WI38 (cell line): Measurements from ENCODE around the gene GVQW3.

Experiments
- H3K4me3 ChIP-seq: 2 replicates; pipeline ENCODE4 v1.5.1; 2011; ENCODE audit warnings: low read depth, mild to moderate bottlenecking, control low read depth, low read length
- TF ChIP-seq, protein P1 (sequence below): IDR thresholded peaks from 2 replicates; pipeline ENCODE4 v1.5.1; 2012; ENCODE audit warnings: low read depth, mild to moderate bottlenecking, control low read depth, low read length

Gene GVQW3

DNA sequence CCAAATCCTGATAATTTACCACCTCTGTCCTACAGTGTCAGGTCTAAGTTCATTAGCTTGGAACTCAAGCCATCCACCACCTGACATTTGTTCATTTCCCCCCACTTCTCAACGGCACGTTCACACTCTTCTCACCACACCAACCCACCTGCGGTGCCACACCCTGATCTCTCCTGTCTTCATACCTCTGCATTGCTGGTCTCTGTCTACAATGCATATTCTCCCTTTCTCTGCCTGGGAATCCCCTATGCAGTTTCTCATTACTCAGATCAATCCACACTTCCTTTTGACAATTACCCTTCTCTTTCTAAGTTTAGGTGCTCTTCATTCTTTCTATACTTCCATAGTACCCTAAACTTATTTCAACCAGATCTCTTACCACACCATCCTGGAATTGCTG, 43.3 kb downstream of the GVQW3 start:
- H3K4me3 ChIP-seq = no peak overlapping the region
- TF ChIP-seq, protein P1, sequence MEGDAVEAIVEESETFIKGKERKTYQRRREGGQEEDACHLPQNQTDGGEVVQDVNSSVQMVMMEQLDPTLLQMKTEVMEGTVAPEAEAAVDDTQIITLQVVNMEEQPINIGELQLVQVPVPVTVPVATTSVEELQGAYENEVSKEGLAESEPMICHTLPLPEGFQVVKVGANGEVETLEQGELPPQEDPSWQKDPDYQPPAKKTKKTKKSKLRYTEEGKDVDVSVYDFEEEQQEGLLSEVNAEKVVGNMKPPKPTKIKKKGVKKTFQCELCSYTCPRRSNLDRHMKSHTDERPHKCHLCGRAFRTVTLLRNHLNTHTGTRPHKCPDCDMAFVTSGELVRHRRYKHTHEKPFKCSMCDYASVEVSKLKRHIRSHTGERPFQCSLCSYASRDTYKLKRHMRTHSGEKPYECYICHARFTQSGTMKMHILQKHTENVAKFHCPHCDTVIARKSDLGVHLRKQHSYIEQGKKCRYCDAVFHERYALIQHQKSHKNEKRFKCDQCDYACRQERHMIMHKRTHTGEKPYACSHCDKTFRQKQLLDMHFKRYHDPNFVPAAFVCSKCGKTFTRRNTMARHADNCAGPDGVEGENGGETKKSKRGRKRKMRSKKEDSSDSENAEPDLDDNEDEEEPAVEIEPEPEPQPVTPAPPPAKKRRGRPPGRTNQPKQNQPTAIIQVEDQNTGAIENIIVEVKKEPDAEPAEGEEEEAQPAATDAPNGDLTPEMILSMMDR = no peak

GRCh38 chr11:76424891-76425290, 43.8 kb downstream of the GVQW3 start:
- TF ChIP-seq, protein P1 = no peak
- H3K4me3 ChIP-seq = no peak overlapping the region

- TF ChIP-seq, protein P1 = no peak
- no peak overlapping the region for H3K4me3 ChIP-seq
Observed at GRCh38 chr11:76426660-76427059, 45.5 kb downstream of the GVQW3 start.

DNA sequence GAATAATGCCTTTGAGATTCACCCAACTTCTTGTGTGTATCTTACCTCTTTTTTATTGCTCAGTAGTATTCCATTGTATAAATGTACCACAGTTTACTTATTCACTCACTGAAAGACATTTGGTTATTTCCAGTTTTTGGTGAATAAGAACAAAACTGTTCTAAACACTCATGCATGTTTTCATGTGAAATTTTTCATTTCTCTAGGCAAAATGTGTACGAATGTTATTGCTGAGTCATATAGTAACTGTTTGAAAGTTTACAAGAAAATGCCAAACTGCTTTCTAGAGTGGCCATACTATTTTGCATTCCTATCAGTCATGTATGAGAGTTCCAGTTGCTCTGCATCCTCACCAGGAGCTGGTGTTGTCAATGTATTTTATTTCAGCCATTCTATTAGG, 54.9 kb downstream of the GVQW3 start:
- TF ChIP-seq, protein P1 = no peak
- H3K4me3 ChIP-seq = no peak overlapping the region

GRCh38 chr11:76443268-76443980, 62.3 kb downstream of the GVQW3 start:
- H3K4me3 ChIP-seq = peak overlapping the region; percentile 91
- TF ChIP-seq, protein P1 = no peak

DNA sequence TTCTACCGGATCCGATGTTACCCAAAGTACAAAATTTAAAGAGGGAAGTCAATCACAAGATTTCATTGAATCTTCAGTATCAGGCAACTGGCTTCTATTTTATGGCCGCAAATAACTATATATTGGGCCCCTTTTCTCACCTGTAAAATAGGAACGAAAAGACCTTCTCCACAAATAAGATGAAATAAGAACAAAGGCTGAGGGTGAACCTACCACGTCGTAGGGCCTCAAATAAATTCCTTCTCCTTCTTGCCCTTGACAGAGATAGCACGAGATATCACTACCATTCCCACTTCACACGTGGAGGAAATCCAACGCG, 62.9 kb downstream of the GVQW3 start:
- TF ChIP-seq, protein P1 = no peak
- peak overlapping the region; percentile 91 for H3K4me3 ChIP-seq

DNA sequence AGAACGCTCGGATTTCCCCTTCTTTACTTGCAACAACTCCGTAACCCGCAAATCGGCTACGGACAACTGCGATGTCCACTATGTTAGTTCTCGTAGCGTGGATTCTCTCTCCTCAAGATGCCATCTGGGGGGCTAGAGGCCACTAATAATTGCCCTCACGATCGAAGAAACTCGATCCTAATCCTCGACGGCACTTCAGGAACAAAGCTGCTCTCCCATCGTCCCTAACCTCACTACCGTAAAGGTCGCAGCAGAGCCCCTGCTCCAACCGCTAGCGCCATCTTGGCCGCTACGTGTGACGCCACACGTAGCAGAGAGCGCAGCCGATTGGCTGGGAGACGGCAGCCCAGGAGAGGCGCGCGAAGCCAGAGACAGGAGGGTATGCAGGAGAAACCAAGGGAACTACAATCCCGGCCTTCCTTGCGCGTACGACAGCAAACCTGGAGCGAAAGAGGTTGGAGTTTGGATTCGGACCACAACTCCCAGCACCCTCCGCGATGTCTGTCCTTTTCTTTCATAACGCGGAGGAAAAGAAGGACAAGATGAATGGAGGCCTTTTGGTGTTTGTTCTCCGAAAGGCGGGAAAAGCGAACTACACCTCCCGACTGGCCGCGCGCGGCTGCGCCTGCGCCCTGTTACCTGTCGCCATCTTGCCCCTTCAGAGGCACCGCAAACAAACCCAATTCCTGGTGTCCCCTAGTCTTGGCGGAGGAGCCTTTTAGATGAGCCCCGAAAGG, 63.4 kb downstream of the GVQW3 start, which contains the start of gene EMSY:
TSS of gene EMSY (plus strand) at position 635 of the 737 bp plus-strand sequence. CDS start 1,921 bp downstream, outside the sequence.
- TF ChIP-seq, protein P1 = no peak
- H3K4me3 ChIP-seq = peak within 1 kb of the TSS; percentile 91
